Fibroblast of mammary gland (primary cell): ENCODE data around the gene LDB2.
A peak's percentile ranks its signal among the peaks of the same experiment; 100 is the strongest.

Source experiments
- DNase-seq: peaks from one replicate; pipeline ENCODE4 v3.0.0-alpha.2; 2010; ENCODE audit warnings: low read depth
- H3K4me3 ChIP-seq: 2 replicates; pipeline ENCODE4 v1.5.1; 2011; ENCODE audit warnings: low read depth, mild to moderate bottlenecking, low read length, moderate library complexity; ENCODE audit not compliant: control insufficient read depth
- CTCF ChIP-seq: conservative IDR thresholded peaks from 2 replicates; pipeline ENCODE4 v1.5.1; 2011; ENCODE audit warnings: low read depth, low read length, inconsistent platforms; ENCODE audit not compliant: control insufficient read depth, insufficient read depth

LDB2 gene

GRCh38 chr4:16603178-16603577 is 295.3 kb downstream of the LDB2 start:
- no peak for TF ChIP-seq CTCF

GRCh38 chr4:16598597-16599206 is 299.7 kb downstream of the LDB2 start:
- TF ChIP-seq CTCF = no peak
- no peak for DNase-seq
- H3K4me3 ChIP-seq = no peak overlapping the region

More at GRCh38 chr4:16603178-16603577, 295.3 kb downstream of the LDB2 start:
- no peak overlapping the region for H3K4me3 ChIP-seq
- no peak for DNase-seq

- no peak overlapping the region for H3K4me3 ChIP-seq
These were observed 300.4 kb downstream of the LDB2 start for GRCh38 chr4:16597845-16598596.

GRCh38 chr4:16597443-16597842 is 301.0 kb downstream of the LDB2 start:
- TF ChIP-seq CTCF = no peak
- no peak for DNase-seq

More at GRCh38 chr4:16597845-16598596, 300.4 kb downstream of the LDB2 start:
- DNase-seq = peak; percentile 60
- no peak for TF ChIP-seq CTCF

GRCh38 chr4:16596267-16596666 is 302.2 kb downstream of the LDB2 start:
- no peak for DNase-seq
- no peak for TF ChIP-seq CTCF
- no peak overlapping the region for H3K4me3 ChIP-seq

More at GRCh38 chr4:16597443-16597842, 301.0 kb downstream of the LDB2 start:
- no peak overlapping the region for H3K4me3 ChIP-seq

GRCh38 chr4:16594128-16594527 is 304.3 kb downstream of the LDB2 start:
- TF ChIP-seq CTCF = no peak

More at GRCh38 chr4:16594128-16594527, 304.3 kb downstream of the LDB2 start:
- no peak for DNase-seq
- H3K4me3 ChIP-seq = no peak overlapping the region
